A549 (cell line): ENCODE data around the gene ITGAL. TPM values are rescaled to one million over a fixed set of nuclear protein-coding genes. Genes with fewer than 3 reads are reported as not detected.
A peak's percentile ranks its signal among the peaks of the same experiment; 100 is the strongest.

Experiments used
- ATAC-seq, 2 experiments: fragments of 200-7000 bp in 1 of 2; fragments of >200 bp in 1 of 2; cut with Nextera tagmentation in 1 of 2; cut with Tn5 transposase in 1 of 2; 3 replicates each; pipeline versions ENCODE4 v1.8.0 to v1.9.1; 2018 to 2020; ENCODE audit warnings: mild to moderate bottlenecking in 1 of 2, moderate library complexity in 1 of 2
- CTCF ChIA-PET: fragments of 300-600 bp; sonication (Branson Sonifier 250); formaldehyde crosslinking; extraction: SDS; loops from one replicate; lab custom pipeline; 2021; ENCODE audit warnings: antibody characterized with exemption, inconsistent platforms; lab: Yijun Ruan, JAX
- POLR2A ChIA-PET: fragments of 350-600 bp; formaldehyde crosslinking; extraction: SDS; loops from one replicate; lab custom pipeline; 2021; ENCODE audit warnings: antibody characterized with exemption, inconsistent platforms; lab: Yijun Ruan, JAX
- DNase-seq, 2 experiments: peaks; one replicate each; pipeline versions ENCODE4 v3.0.0 to v3.0.0-alpha.2; 2011 to 2016; ENCODE audit warnings: low read depth in 1 of 2, low spot score in 1 of 2
- FAIRE-seq: peaks from 2 replicates; lab custom pipeline; 2011; peaks lifted over from hg19 to GRCh38; lab: Jason Lieb, UNC
- H3K27ac ChIP-seq, 2 experiments: fragments of >200 bp; sonication (Bioruptor Twin); formaldehyde crosslinking; 3 replicates each; pipeline ENCODE4 v1.5.1; 2016 to 2017
- H3K4me1 ChIP-seq: fragments of >200 bp; sonication (Bioruptor Twin); formaldehyde crosslinking; 3 replicates; pipeline ENCODE4 v1.6.1; 2016
- H3K4me2 ChIP-seq: fragments of >200 bp; sonication (Bioruptor Twin); formaldehyde crosslinking; 3 replicates; pipeline ENCODE4 v1.6.1; 2016
- H3K4me3 ChIP-seq: fragments of >200 bp; sonication (Bioruptor Twin); formaldehyde crosslinking; 3 replicates; pipeline ENCODE4 v1.5.1; 2016
- H3K9me3 ChIP-seq: fragments of >200 bp; sonication (Bioruptor Twin); formaldehyde crosslinking; 3 replicates; pipeline ENCODE4 v1.6.1; 2016
- CBX2 ChIP-seq: fragments of 200-600 bp; sonication (generic); IDR thresholded peaks from 2 replicates; pipeline ENCODE4 v1.6.1; 2016; ENCODE audit warnings: low read depth, mild to moderate bottlenecking, borderline replicate concordance
- CHD4 ChIP-seq: fragments of 200-600 bp; sonication (generic); IDR thresholded peaks from 2 replicates; pipeline ENCODE4 v1.6.1; 2016; ENCODE audit warnings: antibody characterized with exemption, mild to moderate bottlenecking, borderline replicate concordance
- CTCF ChIP-seq: fragments of >200 bp; sonication (Bioruptor Twin); formaldehyde crosslinking; IDR thresholded peaks from 3 replicates; pipeline ENCODE4 v1.5.1; 2016
- EHF ChIP-seq: fragments of 250-450 bp; sonication (Bioruptor Pico); IDR thresholded peaks from 2 replicates; pipeline ENCODE4 v1.5.0; 2020; ENCODE audit warnings: mild to moderate bottlenecking
- ESRRA ChIP-seq: fragments of 150-350 bp; IDR thresholded peaks from 2 replicates; pipeline ENCODE4 v1.6.1; 2014; ENCODE audit warnings: mild to moderate bottlenecking, low read length, borderline replicate concordance
- FOSL2 ChIP-seq, 2 experiments: fragments of 450-650 bp in 1 of 2; fragments of >200 bp in 1 of 2; sonication (Bioruptor Twin) in 1 of 2; formaldehyde crosslinking; IDR thresholded peaks; 2 replicates each; pipeline versions ENCODE4 v1.5.0 to v1.6.1; 2016 to 2020; ENCODE audit warnings: mild to moderate bottlenecking in 1 of 2, moderate library complexity in 1 of 2
- HEYL ChIP-seq: fragments of 250-450 bp; sonication (Bioruptor Pico); IDR thresholded peaks from 2 replicates; pipeline ENCODE4 v1.8.0; 2021; ENCODE audit warnings: mild to moderate bottlenecking, moderate library complexity
- HOXA7 ChIP-seq: fragments of 250-450 bp; sonication (Bioruptor Pico); IDR thresholded peaks from 2 replicates; pipeline ENCODE4 v1.5.0; 2020; ENCODE audit warnings: mild to moderate bottlenecking, moderate library complexity
- HOXB5 ChIP-seq: fragments of 250-450 bp; sonication (Bioruptor Pico); IDR thresholded peaks from 2 replicates; pipeline ENCODE4 v1.5.0; 2020; ENCODE audit warnings: mild to moderate bottlenecking, moderate library complexity
- MAFK ChIP-seq: fragments of 450-650 bp; IDR thresholded peaks from 2 replicates; pipeline ENCODE4 v1.6.1; 2014; ENCODE audit not compliant: partially characterized antibody
- MYC ChIP-seq: IDR thresholded peaks from 2 replicates; pipeline ENCODE4 v1.6.1; 2012; ENCODE audit warnings: mild to moderate bottlenecking, inconsistent platforms, low read length, improper control_type of control experiment, borderline replicate concordance
- PHF8 ChIP-seq: fragments of 200-600 bp; sonication (generic); IDR thresholded peaks from 2 replicates; pipeline ENCODE4 v1.6.1; 2016; ENCODE audit warnings: low read depth, mild to moderate bottlenecking, antibody characterized with exemption, moderate library complexity, borderline replicate concordance
- POLR2AphosphoS2 ChIP-seq: conservative IDR thresholded peaks from 2 replicates; pipeline ENCODE4 v1.6.1; 2012; ENCODE audit warnings: low read length, improper control_type of control experiment, inconsistent platforms
- RARB ChIP-seq: fragments of 250-450 bp; sonication (Bioruptor Pico); IDR thresholded peaks from 2 replicates; pipeline ENCODE4 v1.8.0; 2021; ENCODE audit warnings: mild to moderate bottlenecking, moderate library complexity
- RCOR1 ChIP-seq: fragments of 150-350 bp; IDR thresholded peaks from 2 replicates; pipeline ENCODE4 v1.6.1; 2014; ENCODE audit warnings: antibody characterized with exemption, low read length, low read depth
- RNF2 ChIP-seq: fragments of 200-600 bp; sonication (generic); IDR thresholded peaks from 2 replicates; pipeline ENCODE4 v1.6.1; 2016; ENCODE audit warnings: low read depth, mild to moderate bottlenecking, antibody characterized with exemption, moderate library complexity, borderline replicate concordance
- TFCP2L1 ChIP-seq: fragments of 250-450 bp; sonication (Bioruptor Pico); IDR thresholded peaks from 2 replicates; pipeline ENCODE4 v1.5.0; 2021; ENCODE audit warnings: mild to moderate bottlenecking
- TP53 ChIP-seq: fragments of 250-450 bp; sonication (Bioruptor Pico); IDR thresholded peaks from 2 replicates; pipeline ENCODE4 v1.5.0; 2021; ENCODE audit warnings: mild to moderate bottlenecking, moderate library complexity
- ZNF302 ChIP-seq: fragments of 250-450 bp; sonication (Bioruptor Pico); IDR thresholded peaks from 2 replicates; pipeline ENCODE4 v1.9.0; 2021; ENCODE audit warnings: inconsistent platforms, mild to moderate bottlenecking, moderate library complexity
- WGBS: methylation state at CpG from one replicate; pipeline ENCODE4 v1.1.6; 2017; ENCODE audit errors: missing lambda C conversion rate; 5-methylcytosine and 5-hydroxymethylcytosine counted together
- polyA plus RNA-seq, 4 experiments: library from polyadenylated mRNA; depleted of rRNA in 3 of 4; stranded (reverse); fragments of >200 nt; fragmentation: RNase III in 1 of 4; extraction: RNeasy Plus Mini Kit Qiagen cat#74134 plus additional on column Dnase treatment in 1 of 4; gene quantifications; 2 replicates in 3 of 4; 3 replicates in 1 of 4; pipeline ENCODE4 v1.2.3, GENCODE V29; 2011 to 2017

Gene ITGAL
- polyA plus RNA-seq, 2 of the 4 experiments (the other 2 are of a cell fraction): 0.17 to 0.94 TPM

- peak; percentile 46 to 51 for ATAC-seq
- CTCF ChIA-PET: interaction anchor here (0.8 to 5.3 kb wide), 49 partner anchors 10 to 339 kb away, joined by 3 to 68 read pairs (median 7); partner anchors contain the start of genes GDPD3, SEPHS2, TBC1D10B and TBX6
- Histone ChIP-seq H3K4me1 (peaks cover 12% of the 10 kb centered on the region), H3K27ac (peak overlapping the region; percentile 35 to 77; a peak in 5 of 6 replicates), H3K9me3 (no peaks in the 10 kb centered on the region), H3K4me2 (peak overlapping the region; percentile 44), H3K4me3 (no peak overlapping the region)
- WGBS: 69% methylated on average over 17 of the region's 19 CpGs
- no peak for FAIRE-seq
- POLR2A ChIA-PET: interaction anchor here (0.9 to 2.1 kb wide), 14 partner anchors 12 to 220 kb away, joined by 3 to 23 read pairs (median 8); partner anchors contain the start of genes PRR14, SEPHS2, ZNF689 and ZNF747
- TF ChIP-seq CBX2 (no peak), HOXB5 (CRISPR knock-in tag) (peak; percentile 71)
- DNase-seq: peak in 1 of 2 experiments; percentile 13
These were observed 42.0 kb upstream of the ITGAL start for GRCh38 chr16:30430428-30430970.

GRCh38 chr16:30434852-30435251 is 37.7 kb upstream of the ITGAL start:
- no peak for DNase-seq

GRCh38 chr16:30437511-30438046 is 35.0 kb upstream of the ITGAL start:
- no peak for TF ChIP-seq FOSL2 (IDR thresholded peaks at IDR 0.05)
- TF ChIP-seq FOSL2 (CRISPR knock-in tag; IDR thresholded peaks at IDR 0.05): peak; percentile 13; the same call in 1 of the 2 replicates
- no peak for TF ChIP-seq RNF2
- no peak for TF ChIP-seq TFCP2L1 (CRISPR knock-in tag)
- TF ChIP-seq MYC: no peak
- no peak for TF ChIP-seq ZNF302 (CRISPR knock-in tag)
- no peak for TF ChIP-seq HOXA7 (CRISPR knock-in tag)
- no peak for TF ChIP-seq CTCF
- TF ChIP-seq HEYL (CRISPR knock-in tag): no peak
- no peak for DNase-seq
- ChIA-PET CTCF (interaction anchor here (0.6 to 3.0 kb wide), 5 partner anchors 15 to 221 kb away, joined by 3 to 12 read pairs (median 3); partner anchors contain the start of gene ZNF771), POLR2A (no interaction called here)
- WGBS: 26% methylated on average over 3 of the region's 3 CpGs
- H3K4me1 ChIP-seq: peaks cover 9% of the 10 kb centered on the region; the same call in 2 of the 3 replicates
- H3K4me3 ChIP-seq: no peak overlapping the region
- no peak overlapping the region for H3K27ac ChIP-seq
- no peak for FAIRE-seq
- ATAC-seq: peak in 1 of 2 experiments; percentile 19; a peak in 1 of 6 replicates
- no peaks in the 10 kb centered on the region for H3K9me3 ChIP-seq
- H3K4me2 ChIP-seq: peak overlapping the region; percentile 8; the same call in 1 of the 3 replicates

More at GRCh38 chr16:30434852-30435251, 37.7 kb upstream of the ITGAL start:
- no peak for ATAC-seq
- Histone ChIP-seq H3K4me3 (no peak overlapping the region), H3K4me1 (peaks cover 13% of the 10 kb centered on the region; the same call in 2 of the 3 replicates), H3K4me2 (no peak overlapping the region), H3K27ac (no peak overlapping the region), H3K9me3 (no peaks in the 10 kb centered on the region)
- no peak for FAIRE-seq
- ChIA-PET POLR2A (no interaction called here), CTCF (interaction anchor here (0.9 to 5.3 kb wide), 4 partner anchors 15 to 194 kb away, joined by 3 to 68 read pairs (median 10); no protein-coding TSS in a partner anchor)
- WGBS: 33% methylated on average over 4 of the region's 4 CpGs
- TF ChIP-seq CBX2: no peak
- no peak for TF ChIP-seq ZNF302 (CRISPR knock-in tag)
- TF ChIP-seq TP53 (CRISPR knock-in tag): no peak
- TF ChIP-seq CHD4: no peak
- no peak for TF ChIP-seq RCOR1
- TF ChIP-seq RARB (CRISPR knock-in tag): no peak
- TF ChIP-seq EHF (CRISPR knock-in tag): no peak
- TF ChIP-seq MAFK: no peak
- TF ChIP-seq, all 56 proteins: peak for 0

- FAIRE-seq: no peak
- peaks cover 10% of the 10 kb centered on the region; the same call in 2 of the 3 replicates for H3K4me1 ChIP-seq
- no peaks in the 10 kb centered on the region for H3K9me3 ChIP-seq
- DNase-seq: no peak
- no peak overlapping the region for H3K4me2 ChIP-seq
- TF ChIP-seq HOXA7 (CRISPR knock-in tag): no peak
- TF ChIP-seq ESRRA: no peak
- TF ChIP-seq PHF8: no peak
- no peak for TF ChIP-seq POLR2AphosphoS2
- no peak overlapping the region for H3K27ac ChIP-seq
- H3K4me3 ChIP-seq: no peak overlapping the region
- ChIA-PET POLR2A (no interaction called here), CTCF (interaction anchor here (0.6 to 5.2 kb wide), 3 partner anchors 8 to 83 kb away, joined by 3 to 38 read pairs (median 3); partner anchors contain the start of gene DCTPP1)
- WGBS: 86% methylated on average over 5 of the region's 5 CpGs
- no peak for ATAC-seq
These were observed 33.7 kb upstream of the ITGAL start for GRCh38 chr16:30438835-30439234.
